Stimulated activated CD8-positive, alpha-beta memory T cell treated with anti-CD3 and anti-CD28 coated beads, Interleukin-12 subunit alpha, Interleukin-12 subunit beta, amount 100 ng/mL, for 24 hours (primary cell): Measurements from ENCODE around the gene RGS19.

Experiments used
- DNase-seq: peaks from one replicate; pipeline ENCODE4 v3.0.0-alpha.2; 2020; ENCODE audit errors: extremely low read depth

The RGS19 gene

GRCh38 chr20:64076061-64076997 lies 3.0 kb downstream of the RGS19 start:
- DNase-seq, result no peak

- DNase-seq, result no peak
Observed at GRCh38 chr20:64075556-64075955, 3.8 kb downstream of the RGS19 start.

- no peak for DNase-seq
Observed at GRCh38 chr20:64074963-64075362, 4.4 kb downstream of the RGS19 start.

- DNase-seq, result no peak
Observed at GRCh38 chr20:64074184-64074789, 5.0 kb downstream of the RGS19 start.

GRCh38 chr20:64073476-64074183 lies 5.7 kb downstream of the RGS19 start:
- DNase-seq, result no peak

- DNase-seq, result no peak
Observed at GRCh38 chr20:64072498-64073063, 6.7 kb downstream of the RGS19 start.

GRCh38 chr20:64071341-64072332 lies 7.7 kb downstream of the RGS19 start:
- no peak for DNase-seq

- no peak for DNase-seq
Observed at GRCh38 chr20:64070244-64070993, 8.9 kb downstream of the RGS19 start.

GRCh38 chr20:64069614-64070243 lies 9.6 kb downstream of the RGS19 start:
- DNase-seq, result no peak

GRCh38 chr20:64069209-64069613 lies 10.1 kb downstream of the RGS19 start:
- DNase-seq, result no peak

GRCh38 chr20:64068386-64069208 lies 10.7 kb downstream of the RGS19 start:
- no peak for DNase-seq

- no peak for DNase-seq
Observed at GRCh38 chr20:64067733-64068307, 11.5 kb downstream of the RGS19 start.

GRCh38 chr20:64067005-64067632 lies 12.2 kb downstream of the RGS19 start:
- no peak for DNase-seq

- no peak for DNase-seq
Observed at GRCh38 chr20:64065974-64066343, 13.4 kb downstream of the RGS19 start.

- no peak for DNase-seq
Observed at GRCh38 chr20:64065062-64065973, 14.0 kb downstream of the RGS19 start.

- no peak for DNase-seq
Observed at GRCh38 chr20:64064145-64064698, 15.1 kb downstream of the RGS19 start.
